SHP77 treated with DMSO at 0.1 percent for 48 hours (cell line): Measurements from ENCODE around the gene SLC12A7.

Experiments used
- DNase-seq: peaks from one replicate; lab custom pipeline; 2025; lab: John Stamatoyannopoulos, UW

Gene SLC12A7

GRCh38 chr5:1077491-1078020 lies 34.3 kb downstream of the SLC12A7 start:
- DNase-seq = no peak

GRCh38 chr5:1077026-1077425 lies 34.8 kb downstream of the SLC12A7 start:
- DNase-seq = no peak

GRCh38 chr5:1076406-1076805 lies 35.5 kb downstream of the SLC12A7 start:
- DNase-seq = no peak

DNA sequence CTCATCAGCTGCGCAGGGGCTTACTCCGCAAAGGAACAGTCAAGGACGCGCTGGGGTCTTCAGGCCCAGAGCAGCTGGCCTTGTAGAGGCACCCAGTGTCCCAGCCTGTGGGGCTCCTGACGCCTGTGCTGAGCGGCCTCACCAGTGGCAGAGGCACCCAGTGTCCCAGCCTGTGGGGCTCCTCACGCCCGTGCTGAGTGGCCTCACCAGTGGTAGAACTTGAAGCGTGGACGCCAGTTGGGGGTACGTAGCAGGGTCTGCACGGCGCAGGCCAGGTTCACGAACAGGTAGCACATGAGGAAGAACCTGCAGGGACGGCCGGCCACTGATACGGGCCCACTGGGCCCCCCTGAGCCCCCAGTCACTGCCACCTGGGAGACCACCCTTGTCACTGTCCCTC lies 35.9 kb downstream of the SLC12A7 start:
- no peak for DNase-seq

DNA sequence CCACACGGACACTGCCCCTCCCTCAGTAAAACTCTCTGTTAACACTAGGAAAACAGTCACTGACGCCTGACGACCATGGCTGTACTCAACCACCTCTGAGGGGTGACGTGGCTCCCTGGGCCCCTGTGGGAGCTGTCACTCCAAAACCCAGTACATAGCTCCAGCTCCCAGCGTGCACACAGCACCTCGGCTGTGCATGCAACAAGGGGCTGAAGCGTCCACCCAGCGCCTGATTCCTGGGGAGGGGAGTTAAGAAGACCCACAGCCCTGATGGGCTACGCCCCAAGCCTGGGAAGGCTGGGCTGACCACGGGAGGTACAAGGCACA lies 36.3 kb downstream of the SLC12A7 start:
- DNase-seq = no peak

DNA sequence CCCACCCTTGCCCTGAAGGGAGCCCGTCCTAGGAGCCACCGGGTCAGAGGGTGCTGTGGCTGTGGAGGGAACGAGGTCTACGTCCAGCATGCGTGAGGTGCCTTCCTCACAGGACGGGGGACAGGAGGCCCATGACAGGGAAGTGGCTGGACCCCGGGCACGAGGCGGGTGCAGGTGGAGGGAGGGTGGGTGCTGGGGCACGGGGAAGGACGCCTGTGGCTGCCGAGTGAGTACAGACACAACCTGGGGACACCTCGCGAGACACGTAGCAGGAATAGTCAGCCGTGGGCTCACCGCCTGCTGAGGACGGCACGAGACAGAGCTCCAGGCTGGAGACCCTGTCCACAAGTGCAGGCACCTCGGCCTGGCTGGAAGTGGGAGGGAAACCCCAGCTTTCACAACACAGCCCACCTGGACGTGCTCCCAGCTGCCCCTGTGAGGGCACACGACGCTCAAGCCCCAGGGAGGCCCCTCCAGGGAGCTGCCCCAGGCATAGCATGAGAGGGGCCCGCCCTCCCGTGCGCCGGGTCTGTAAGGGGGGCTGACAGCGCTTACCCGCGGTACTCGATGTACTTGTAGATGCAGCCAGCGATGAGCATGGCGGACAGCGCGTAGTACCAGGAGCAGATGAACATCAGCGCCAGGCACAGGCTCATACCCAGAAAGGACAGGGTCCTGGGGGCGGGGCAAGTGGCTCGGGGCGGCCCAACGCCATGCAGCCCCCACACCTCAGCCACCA lies 36.9 kb downstream of the SLC12A7 start:
- no peak for DNase-seq

- DNase-seq = no peak
These were observed 37.6 kb downstream of the SLC12A7 start for GRCh38 chr5:1074226-1074625.

GRCh38 chr5:1073239-1074102 lies 38.4 kb downstream of the SLC12A7 start:
- no peak for DNase-seq

DNA sequence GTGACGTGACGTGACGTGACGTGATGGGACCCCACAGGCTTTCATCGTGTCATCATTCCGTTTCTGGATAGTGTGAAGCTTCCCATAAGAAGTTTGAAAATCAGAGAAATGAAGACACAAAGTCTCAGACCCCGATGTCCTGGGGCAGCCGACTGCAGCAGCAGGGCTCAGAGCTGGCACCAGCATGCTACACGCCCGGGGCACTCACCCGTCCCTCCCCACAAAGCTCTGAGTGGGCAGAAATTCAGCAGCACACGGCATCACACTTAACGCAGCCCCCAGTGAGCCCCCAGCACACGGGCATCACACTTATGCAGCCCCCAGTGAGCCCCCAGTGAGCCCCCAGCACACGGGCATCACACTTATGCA lies 42.2 kb downstream of the SLC12A7 start:
- DNase-seq = no peak

DNA sequence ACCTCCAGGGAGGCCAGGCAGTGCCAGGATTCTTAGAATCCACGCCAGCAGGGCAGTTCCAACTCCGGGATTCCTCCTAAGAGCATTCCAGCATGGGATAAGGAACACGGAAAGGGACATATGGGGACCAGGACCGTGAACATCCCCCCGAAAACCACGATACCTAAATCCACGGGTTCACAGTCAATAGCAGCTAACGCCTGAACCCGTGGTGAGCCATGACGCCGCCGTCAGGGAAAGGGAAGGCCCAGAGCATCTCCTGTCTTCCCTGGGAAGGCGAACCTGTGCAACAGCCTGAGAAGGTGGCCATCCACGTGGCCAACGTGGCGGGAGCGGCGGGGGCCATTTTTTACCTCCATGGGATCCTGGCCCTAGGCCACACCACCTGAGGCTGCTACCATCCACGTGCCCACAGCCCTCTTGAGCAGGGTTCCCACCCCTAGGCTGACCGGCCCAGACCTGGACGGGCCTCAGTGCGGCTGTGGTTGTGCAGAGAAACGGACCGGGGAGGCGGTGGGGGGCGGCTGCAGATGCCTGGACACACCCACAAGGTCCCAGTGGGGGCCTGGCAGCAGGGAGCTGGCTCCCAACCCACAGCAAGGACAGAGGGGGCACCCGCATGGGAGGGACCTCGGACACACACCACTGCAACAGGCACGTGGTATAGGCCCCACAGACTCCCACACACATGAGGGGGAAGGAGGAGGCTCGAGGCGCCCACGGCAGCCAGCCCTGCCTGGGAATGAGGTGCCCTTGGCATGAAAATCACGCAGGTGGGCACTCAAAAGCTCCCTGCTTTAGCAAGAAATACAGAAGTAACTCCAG lies 42.8 kb downstream of the SLC12A7 start:
- no peak for DNase-seq

DNA sequence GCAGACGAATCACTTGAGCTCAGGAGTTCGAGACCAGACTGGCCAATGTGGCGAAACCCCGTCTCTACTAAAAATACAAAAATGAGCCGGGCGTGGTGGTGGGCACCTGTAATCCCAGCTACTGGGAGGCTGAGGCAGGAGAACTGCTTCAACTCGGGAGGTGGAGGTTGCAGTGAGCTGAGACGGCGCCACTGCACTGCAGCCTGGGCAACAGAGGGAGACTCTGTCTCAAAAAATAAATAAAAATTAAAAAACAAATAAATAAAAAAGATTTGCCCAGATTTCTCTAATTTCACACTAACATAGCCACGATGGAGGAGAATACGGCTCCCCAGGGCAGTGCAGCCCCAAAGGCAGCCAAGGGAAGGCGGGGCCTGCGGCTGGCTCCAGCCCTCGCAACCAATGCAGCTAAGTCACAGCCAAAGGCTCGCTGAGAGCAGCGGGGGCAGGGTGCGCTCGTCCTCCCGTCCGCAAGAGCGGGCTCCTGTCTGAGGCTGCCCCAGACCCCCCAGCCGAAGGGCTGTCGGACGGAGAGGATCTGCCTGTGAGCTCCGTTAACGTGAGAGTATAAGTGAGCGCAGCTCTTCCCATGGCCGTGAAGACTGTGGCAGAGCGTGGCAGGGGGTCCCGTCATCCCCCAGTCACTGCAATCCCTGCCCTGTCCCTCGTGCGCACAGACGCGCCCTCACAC lies 43.5 kb downstream of the SLC12A7 start:
- DNase-seq = no peak

- DNase-seq = no peak
These were observed 44.4 kb downstream of the SLC12A7 start for GRCh38 chr5:1067141-1068121.

DNA sequence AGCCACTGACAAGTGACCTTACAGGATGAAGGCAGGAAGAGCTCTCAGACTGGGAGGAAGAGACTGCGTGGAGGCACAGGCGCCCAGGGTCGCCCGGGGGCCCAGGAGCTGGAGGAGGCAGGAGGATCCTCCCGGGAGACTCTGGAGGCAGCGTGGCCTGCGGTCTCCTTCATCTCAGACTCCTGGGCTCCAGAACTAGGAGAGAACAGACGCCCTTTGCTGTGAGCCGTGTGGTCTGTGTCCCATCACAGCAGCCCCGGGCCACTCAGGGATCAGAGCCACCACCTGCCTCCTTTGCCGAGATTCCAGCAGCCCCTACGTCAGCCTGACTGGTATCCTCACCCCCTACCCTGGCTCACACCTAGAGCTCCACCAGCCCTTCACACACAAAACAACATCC lies 45.2 kb downstream of the SLC12A7 start:
- DNase-seq = no peak

GRCh38 chr5:1065891-1066650 lies 45.8 kb downstream of the SLC12A7 start:
- no peak for DNase-seq

DNA sequence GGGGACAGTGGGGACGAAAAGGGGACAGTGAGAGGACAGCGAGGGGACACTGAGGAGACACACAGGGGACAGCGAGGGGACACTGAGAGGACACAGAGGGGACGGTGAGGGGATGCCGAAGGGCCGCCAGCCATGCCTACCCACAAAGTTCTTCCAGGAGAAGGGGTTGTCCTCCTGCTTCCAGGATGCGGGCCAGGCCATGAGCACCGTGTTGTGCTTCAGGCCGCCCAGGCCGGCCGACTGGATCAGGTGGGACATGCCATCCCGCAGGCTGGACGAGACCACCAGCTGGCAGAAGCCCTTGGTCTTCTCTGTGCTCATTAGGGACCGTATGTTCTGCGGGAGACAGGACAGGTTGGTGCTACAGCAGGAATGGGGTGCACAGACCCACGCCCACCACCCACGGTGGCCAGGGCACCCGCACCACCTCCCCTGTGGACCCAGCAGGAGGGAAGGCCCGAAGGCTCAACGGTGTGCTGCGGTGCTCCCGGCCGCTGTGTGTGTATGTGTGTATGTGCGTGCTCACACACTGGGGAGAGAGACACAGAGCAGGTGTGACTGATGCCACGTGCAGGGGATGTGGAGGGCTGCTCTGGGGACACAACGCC lies 46.6 kb downstream of the SLC12A7 start:
- DNase-seq = no peak

DNA sequence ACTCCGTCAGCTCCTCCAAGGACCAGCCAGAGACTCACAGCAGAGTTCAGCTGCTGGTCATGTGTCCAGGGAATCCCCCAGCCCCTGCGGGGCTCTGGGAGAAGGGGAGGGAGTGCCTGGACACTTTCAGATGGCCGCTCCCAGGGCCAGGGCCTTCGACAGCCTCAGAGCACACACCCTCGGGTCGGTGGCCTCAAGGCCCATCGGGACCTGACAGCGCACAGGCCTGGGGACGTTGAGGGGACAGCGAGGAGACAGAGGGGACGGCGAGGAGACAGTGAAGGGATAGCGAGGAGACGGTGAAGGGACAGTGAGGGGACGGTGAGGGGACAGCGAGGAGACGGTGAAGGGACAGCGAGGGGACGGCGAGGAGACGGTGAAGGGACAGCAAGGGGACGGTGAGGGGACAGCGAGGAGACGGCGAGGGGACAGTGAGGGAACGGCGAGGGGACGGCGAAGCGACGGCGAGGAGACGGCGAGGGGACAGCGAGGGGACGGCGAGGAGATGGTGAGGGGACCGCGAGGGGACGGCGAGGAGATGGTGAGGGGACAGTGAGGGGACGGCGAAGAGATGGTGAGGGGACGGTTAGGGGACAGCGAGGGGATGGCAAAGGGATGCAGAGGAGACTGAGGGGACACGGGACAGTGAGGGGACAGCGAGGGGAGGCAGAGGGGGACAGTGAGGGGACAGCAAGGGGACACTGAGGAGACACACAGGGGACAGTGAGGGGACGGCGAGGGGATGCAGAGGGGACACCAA lies 47.3 kb downstream of the SLC12A7 start:
- DNase-seq = no peak

DNA sequence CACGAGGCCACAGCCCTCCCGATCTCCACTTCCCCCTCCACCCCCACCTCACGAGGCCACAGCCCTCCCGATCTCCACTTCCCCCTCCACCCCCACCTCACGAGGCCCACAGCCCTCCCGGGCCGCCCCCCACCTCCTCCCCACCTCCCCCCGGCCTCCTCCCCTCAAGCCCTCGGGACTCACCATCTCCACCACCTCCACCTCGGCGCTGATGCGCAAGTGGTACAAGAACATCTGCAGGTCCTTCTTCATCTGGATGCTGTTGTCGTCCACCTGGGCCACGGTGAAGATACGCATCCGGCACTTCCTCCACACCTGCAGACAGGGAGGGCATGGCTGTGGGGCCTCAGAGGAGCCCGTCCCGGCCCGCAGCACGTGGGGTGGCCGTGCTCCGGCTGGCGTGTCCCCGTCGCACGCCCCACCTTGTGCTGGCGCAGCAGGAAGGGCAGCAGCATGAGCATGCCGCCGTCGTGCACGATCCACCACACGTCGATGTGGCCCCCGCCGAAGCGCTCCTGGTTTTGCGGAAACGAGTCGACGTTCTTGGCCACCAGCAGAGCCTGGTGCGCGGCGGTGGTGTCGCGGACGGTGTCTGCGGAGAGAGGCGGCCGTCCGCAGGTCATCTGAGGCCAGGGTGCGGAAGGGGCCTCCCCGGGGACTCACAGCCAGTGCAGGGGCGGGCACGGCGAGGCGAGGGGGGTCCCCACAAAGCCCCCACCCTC lies 48.0 kb downstream of the SLC12A7 start:
- DNase-seq = no peak
